ENCODE data around the gene CFAP58.

GRCh38 chr10:104345515-104345914, 8.1 kb upstream of the CFAP58 start:
- TF ChIP-seq POLR2A (IDR thresholded peaks at IDR 0.05; ENCODE audit: low read depth) (no peak), CTCF (IDR thresholded peaks at IDR 0.05) (no peak), POLR2AphosphoS5 (IDR thresholded peaks at IDR 0.05) (no peak)
